Measurements from ENCODE around the gene TSKU. TPM values are rescaled to one million over a fixed set of nuclear protein-coding genes. Genes with fewer than 3 reads are reported as not detected.

Gene TSKU
- total RNA-seq, 1 donor from 2014 or later = 57.9 TPM

GRCh38 chr11:76795290-76795935, 12.3 kb downstream of the TSKU start:
- H2AFZ ChIP-seq (ENCODE audit: low read depth, low read length) = no peak overlapping the region
- no peak for FAIRE-seq
- H4K20me1 ChIP-seq (ENCODE audit: insufficient read depth, low read length) = peaks cover 96% of the 10 kb centered on the region
- no peaks in the 10 kb centered on the region for H3K27me3 Mint-ChIP-seq (ENCODE audit: low read depth, unreplicated experiment)
- H3K79me2 ChIP-seq (ENCODE audit: insufficient read depth, low read length) = peaks cover 71% of the 10 kb centered on the region
- TF ChIP-seq CTCF (IDR thresholded peaks at IDR 0.05; ENCODE audit: insufficient read depth, low read depth, low read length) (no peak), EZH2 (IDR thresholded peaks at IDR 0.05; ENCODE audit: insufficient read depth, low read length) (no peak)
- no peak overlapping the region for H3K27ac ChIP-seq (ENCODE audit: low read depth, low read length)
- H3K9me3 Mint-ChIP-seq (ENCODE audit: unreplicated experiment) = peaks cover 13% of the 10 kb centered on the region
- H3K9me3 ChIP-seq (ENCODE audit: insufficient read depth, low read depth, low read length) = peaks cover 2% of the 10 kb centered on the region
- DNase-seq (ENCODE audit: low read depth) = no peak
- H3K36me3 ChIP-seq (ENCODE audit: insufficient read depth, low read length) = no peaks in the 10 kb centered on the region
- H3K36me3 Mint-ChIP-seq (ENCODE audit: low read depth, unreplicated experiment) = peaks cover 30% of the 10 kb centered on the region
- H3K4me3 ChIP-seq (ENCODE audit: insufficient read depth, low read depth, low read length) = no peak overlapping the region
- no peak overlapping the region for H3K9ac ChIP-seq (ENCODE audit: low read length)
- peaks cover 32% of the 10 kb centered on the region for H3K4me1 ChIP-seq (ENCODE audit: insufficient read depth, low read length)
- H3K27me3 ChIP-seq (ENCODE audit: insufficient read depth, low read length) = no peaks in the 10 kb centered on the region
- no peak overlapping the region for H3K4me3 Mint-ChIP-seq (ENCODE audit: unreplicated experiment)
- H3K4me1 Mint-ChIP-seq (ENCODE audit: low read depth, unreplicated experiment) = peaks cover 32% of the 10 kb centered on the region
- H3K27ac Mint-ChIP-seq (ENCODE audit: unreplicated experiment) = no peak overlapping the region
- H3K4me2 ChIP-seq (ENCODE audit: low read length) = no peak overlapping the region

GRCh38 chr11:76795936-76796441, 12.8 kb downstream of the TSKU start:
- peaks cover 32% of the 10 kb centered on the region for H3K4me1 ChIP-seq (ENCODE audit: insufficient read depth, low read length)
- peaks cover 36% of the 10 kb centered on the region for H3K4me1 Mint-ChIP-seq (ENCODE audit: low read depth, unreplicated experiment)

More at GRCh38 chr11:76795936-76796441, 12.8 kb downstream of the TSKU start:
- Histone ChIP-seq H3K4me3 (ENCODE audit: insufficient read depth, low read depth, low read length) (no peak overlapping the region), H3K9ac (ENCODE audit: low read length) (no peak overlapping the region), H3K36me3 (ENCODE audit: insufficient read depth, low read length) (no peaks in the 10 kb centered on the region), H3K4me2 (ENCODE audit: low read length) (no peak overlapping the region), H3K27me3 (ENCODE audit: insufficient read depth, low read length) (no peaks in the 10 kb centered on the region), H4K20me1 (ENCODE audit: insufficient read depth, low read length) (peaks cover 95% of the 10 kb centered on the region), H3K79me2 (ENCODE audit: insufficient read depth, low read length) (peaks cover 67% of the 10 kb centered on the region), H3K9me3 (ENCODE audit: insufficient read depth, low read depth, low read length) (peaks cover 2% of the 10 kb centered on the region), H2AFZ (ENCODE audit: low read depth, low read length) (no peak overlapping the region), H3K27ac (ENCODE audit: low read depth, low read length) (no peak overlapping the region)
- Mint-ChIP-seq H3K27me3 (ENCODE audit: low read depth, unreplicated experiment) (no peaks in the 10 kb centered on the region), H3K9me3 (ENCODE audit: unreplicated experiment) (peaks cover 11% of the 10 kb centered on the region), H3K27ac (ENCODE audit: unreplicated experiment) (no peak overlapping the region), H3K4me3 (ENCODE audit: unreplicated experiment) (no peak overlapping the region), H3K36me3 (ENCODE audit: low read depth, unreplicated experiment) (peaks cover 24% of the 10 kb centered on the region)
- no peak for DNase-seq (ENCODE audit: low read depth)
- no peak for FAIRE-seq
- TF ChIP-seq CTCF (IDR thresholded peaks at IDR 0.05; ENCODE audit: insufficient read depth, low read depth, low read length) = no peak
